Glomerular endothelial cell (primary cell): ENCODE results near the gene HHATL. TPM values are rescaled to one million over a fixed set of nuclear protein-coding genes. Genes with fewer than 3 reads are reported as not detected.

ENCODE experiments used
- DNase-seq: peaks from one replicate; pipeline ENCODE4 v3.0.0-alpha.2; 2011; ENCODE audit warnings: low read depth, low spot score; ENCODE audit errors: extremely low read depth
- total RNA-seq: library from RNA; depleted of rRNA; stranded (reverse); fragments of >200 nt; gene quantifications from 2 replicates; pipeline ENCODE4 v1.2.3, GENCODE V29; 2015

The HHATL gene
- total RNA-seq, 1 donor from 2014 or later = not detected

DNA sequence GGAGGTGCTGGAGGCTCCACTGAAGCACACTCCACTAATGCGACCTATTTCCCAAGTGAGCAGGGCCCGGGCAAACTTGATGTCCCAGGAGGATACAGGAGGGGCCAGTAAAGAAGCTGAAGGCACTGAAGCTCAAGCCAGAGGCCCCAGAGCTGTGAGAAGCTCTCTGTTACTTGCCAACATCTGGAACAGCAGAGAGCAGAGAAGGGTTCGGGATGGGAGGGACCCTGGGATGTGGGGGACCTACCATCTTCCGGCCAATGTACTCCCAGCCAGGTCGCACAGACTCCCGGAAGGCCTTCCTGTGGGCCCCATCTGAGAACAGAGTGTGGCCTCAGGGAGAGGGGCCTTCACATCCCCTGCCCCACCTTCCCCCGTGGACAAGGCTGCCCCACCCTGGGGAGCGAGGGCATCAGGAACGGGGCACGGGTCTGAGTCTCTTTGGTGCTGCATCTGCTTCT, 3.1 kb downstream of the HHATL start:
- no peak for DNase-seq

GRCh38 chr3:42698911-42699230, 3.7 kb downstream of the HHATL start:
- no peak for DNase-seq

DNA sequence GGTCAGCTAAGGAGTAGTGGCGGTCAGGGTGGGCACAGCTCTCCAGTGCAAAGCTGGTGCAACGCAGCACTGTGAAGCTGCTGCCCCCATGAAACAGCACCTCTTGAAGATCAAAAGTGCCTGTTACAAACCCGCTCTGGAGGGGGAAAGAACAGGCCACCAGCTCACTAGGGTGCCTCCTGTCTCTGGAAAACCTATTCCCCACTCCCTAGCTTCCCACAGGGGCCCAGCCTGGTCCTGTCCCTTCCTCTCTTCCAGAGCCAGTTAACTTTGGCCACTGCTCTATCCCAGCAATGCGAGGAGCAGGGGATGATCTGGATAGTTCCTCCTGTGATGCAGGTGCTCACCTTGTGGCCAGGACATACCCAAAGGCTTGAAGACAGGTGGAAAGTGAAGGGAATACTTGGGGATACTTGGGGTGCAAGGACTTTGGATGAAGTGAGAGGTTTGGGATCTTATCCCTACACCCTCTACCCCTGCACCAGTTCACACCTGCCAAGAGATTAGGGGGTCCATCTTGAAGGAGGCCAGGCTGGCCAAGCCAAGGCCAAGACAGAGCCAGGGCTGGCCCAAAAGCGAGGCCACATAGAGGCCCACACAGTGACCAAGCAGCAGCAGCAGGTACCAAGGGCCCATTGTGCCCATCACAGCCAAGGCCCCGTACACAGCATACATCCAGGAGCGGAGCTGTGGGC, 4.2 kb downstream of the HHATL start:
- DNase-seq = no peak

DNA sequence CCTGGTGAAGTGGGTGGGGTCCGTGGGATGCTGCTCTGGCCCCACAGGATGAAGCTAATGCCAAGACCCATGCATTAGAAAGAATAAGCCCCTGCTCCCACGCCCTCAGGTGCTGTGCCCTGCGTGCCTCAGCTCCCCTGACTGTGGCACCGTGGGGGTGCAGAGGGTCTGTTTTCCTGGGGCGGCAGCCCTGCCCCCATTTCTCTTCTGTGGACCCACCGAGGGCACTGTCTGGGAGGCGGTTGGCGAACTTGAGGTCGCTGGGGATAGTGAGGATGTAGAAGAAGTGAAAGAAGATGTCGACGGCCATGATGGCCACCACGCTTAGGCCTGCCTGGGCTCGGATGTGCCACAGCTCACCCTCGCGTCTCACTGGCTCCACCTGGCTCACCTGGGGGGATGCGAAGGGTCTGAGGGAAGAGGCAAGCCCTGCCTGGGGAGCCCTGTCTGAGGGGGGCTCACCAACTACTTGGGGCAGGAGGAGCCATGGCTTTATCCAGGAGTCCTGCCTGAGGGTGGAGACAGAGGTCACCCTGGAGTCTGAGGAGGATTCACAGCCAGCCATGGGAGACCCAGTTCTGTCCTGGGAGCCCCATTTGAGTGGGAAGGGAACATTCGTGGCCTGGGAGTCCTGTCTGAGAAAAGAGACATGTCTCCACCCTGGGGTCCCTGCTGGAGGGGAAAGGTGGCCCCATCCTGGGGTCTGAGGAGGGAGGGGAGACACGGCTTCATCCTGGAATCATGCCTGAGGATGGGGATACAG, 5.1 kb downstream of the HHATL start:
- DNase-seq = no peak

- no peak for DNase-seq
Observed at GRCh38 chr3:42696356-42697288, 6.0 kb downstream of the HHATL start.

GRCh38 chr3:42694366-42694765, 8.2 kb downstream of the HHATL start:
- DNase-seq = no peak

GRCh38 chr3:42693530-42693930, 9.1 kb downstream of the HHATL start:
- no peak for DNase-seq

DNA sequence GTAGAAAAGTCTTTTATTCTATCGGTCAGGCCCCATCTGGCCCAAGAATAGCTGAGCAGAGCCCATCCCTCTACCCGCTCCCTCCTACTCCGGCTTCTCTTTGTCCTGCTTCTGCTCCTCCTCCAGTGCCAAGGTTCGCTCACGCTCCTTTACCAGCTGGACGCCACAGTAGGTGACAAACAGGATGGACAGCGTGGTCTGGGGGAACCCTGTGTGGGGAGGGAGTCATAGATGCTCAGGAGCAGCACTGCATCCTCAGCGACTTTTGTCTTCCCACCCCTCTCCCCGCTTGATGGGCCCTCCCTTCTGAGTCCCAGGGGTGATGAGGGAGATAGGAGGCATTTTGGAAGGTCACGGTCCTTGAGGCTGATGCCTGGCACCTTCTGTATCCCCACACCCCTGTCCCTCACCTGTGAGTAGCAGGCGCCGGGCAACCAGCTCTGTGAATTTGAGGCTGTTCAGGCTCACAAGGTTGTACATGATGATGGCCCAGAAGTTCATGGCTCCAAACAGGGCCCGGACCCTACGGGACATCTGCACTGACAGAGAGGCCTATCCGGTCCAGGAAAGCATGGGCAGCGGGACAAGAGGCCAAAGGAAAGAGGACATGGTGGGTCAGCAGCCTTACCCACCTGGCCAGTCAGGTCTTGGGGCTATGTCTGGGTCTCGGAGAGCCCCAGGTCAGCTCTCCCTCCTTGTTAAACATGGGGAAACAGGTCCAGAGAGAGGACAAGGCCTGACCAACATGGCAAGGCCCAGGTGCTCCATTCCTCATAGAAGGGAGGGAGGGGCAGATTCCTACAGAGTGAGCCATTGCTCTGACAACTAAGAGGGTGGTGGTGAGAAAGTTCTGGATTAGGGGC, 9.7 kb downstream of the HHATL start:
- no peak for DNase-seq

DNA sequence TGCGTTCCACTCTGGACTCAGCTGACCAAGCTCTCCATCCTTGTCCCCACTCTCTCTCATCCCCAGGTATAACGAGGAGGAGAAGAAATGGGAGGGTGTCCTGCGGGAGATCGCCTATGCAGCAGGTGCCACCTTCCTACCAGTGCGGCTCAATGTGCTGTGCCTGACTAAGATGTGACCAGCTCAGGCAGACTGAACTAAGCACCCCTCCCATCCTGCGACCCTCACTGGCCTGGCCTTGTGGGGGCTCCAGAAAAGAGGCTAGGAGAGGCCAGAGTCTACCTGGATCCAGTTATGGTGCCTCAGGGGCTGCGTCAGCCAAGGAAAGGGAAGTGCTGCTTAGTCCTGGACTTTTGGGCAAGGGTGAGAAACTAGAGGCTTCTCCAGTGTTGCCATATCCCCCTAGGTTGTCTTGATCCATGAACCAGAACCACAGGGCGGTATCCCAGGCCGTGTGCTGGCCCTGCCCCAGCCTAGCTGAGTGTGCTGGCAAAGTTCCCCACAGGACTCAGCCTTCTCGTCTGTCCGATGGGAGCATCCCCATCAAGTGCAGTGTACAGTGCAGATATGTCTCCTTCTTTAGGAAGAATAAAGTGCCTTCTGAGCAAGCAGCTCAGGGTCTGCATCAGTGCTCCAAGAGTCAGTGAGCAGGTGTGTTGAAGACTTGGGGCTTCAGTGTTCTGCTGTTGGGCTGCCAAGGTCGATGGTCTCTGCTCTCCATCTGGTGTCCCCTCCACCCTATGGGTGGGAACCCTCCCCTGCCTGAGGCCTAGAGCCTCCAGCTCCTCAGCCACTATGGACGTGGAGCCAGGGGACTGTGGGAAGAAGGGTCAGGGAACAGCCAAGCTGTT, 10.6 kb downstream of the HHATL start:
- DNase-seq = no peak

DNA sequence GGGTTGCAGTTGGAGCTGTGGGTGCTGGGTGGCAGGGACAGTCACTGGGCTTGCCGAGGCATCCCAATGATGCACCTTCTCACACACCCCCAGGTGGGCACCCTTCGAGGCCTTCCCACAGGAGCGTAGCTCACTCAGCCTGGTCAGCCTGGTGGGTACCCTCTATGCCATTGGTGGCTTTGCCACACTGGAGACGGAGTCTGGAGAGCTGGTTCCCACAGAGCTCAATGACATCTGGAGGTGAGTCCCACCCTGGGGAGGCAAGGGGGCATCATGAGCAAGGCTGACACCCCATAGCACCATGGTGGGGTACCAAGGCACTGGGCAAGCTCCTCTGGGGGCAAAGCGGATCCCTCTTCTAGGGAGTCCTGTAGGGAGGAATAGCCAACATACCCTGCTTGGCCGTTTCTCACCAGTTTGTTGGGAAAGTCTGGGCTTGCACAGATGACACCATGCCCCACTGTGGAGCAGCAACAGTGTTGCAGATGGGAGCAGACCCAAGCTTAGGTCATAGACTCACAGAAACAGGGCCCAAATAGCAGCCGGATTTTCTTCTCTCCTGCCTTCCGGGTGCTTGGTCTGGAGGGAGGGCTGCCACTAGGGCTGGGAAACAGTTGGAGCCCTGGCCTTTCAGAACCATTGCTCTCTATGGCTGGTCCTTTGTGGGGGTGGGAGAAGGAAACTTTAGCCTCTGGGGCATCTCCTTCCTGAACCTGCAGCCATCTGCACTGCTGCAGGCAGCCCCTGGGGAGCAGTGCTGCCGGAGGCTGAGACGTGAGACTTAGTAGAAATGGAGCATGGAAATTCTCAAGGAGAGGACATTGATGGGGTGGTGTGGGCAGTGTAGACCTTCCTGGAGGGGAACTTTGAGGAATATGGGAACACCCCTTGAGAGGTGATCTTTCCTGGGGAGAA, 11.6 kb downstream of the HHATL start:
- no peak for DNase-seq

- no peak for DNase-seq
Observed at GRCh38 chr3:42690191-42690590, 12.4 kb downstream of the HHATL start.

GRCh38 chr3:42689421-42690014, 13.1 kb downstream of the HHATL start:
- DNase-seq = no peak

GRCh38 chr3:42688487-42689420, 13.8 kb downstream of the HHATL start:
- DNase-seq = no peak

- DNase-seq = no peak
Observed at GRCh38 chr3:42688016-42688415, 14.6 kb downstream of the HHATL start.

DNA sequence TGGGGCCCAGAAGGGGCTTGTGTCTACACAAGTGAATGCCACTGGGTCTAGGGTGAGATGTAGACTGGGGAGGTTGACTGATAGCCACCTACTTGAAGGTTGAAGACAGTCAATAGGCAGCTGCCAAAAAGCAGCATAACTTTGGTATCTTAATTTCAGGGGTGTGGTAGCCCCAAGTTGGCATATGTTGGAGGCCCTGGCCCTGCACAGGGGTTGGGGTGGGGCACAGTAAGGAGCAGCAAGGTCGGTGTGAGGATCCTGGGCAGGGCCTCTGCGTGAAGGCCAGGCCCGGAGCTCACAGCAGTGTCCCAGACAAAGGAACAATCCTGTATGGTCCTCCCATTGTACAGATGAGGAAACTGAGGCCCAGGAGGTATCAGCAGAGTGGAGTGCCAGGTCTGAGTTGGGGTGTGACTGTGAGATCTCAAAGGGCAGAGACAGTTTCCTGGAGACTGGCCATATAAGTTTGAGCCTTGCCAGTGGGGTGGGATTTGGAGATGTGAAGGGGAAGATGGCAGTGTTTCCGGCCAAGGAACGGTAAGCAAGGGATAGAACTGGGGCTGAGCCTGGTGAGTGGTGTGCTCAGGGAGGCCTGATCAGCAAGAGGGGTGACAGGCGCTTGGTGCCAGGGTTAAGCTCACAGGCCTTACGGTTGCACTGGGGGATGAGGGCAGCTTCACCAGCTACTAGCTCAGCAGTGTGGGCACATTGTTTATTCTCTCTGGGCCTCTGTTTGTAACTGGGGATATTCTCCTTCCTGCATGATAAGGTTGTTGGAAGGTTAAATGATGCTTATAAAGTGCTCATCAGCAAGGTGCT, 15.6 kb downstream of the HHATL start:
- DNase-seq = no peak
